Osteocyte (in vitro differentiated cells): ENCODE results near the gene KCNIP3. TPM values are rescaled to one million over a fixed set of nuclear protein-coding genes. Genes with fewer than 3 reads are reported as not detected.
A peak's percentile ranks its signal among the peaks of the same experiment; 100 is the strongest.
"Not testable (repeated sequence)": the region's sequence is repeated elsewhere in the genome, so short reads cannot be mapped to it uniquely, and the experiment has no call there.

Source experiments
- DNase-seq: peaks from one replicate; pipeline ENCODE4 v3.0.0; 2021; ENCODE audit warnings: mixed read lengths; ENCODE audit not compliant: unreplicated experiment; ENCODE audit errors: extremely low spot score
- H3K27ac Mint-ChIP-seq: one replicate; pipeline ENCODE4 v1.8.0; 2021; ENCODE audit warnings: mild to moderate bottlenecking, mixed read lengths; ENCODE audit not compliant: unreplicated experiment
- H3K27me3 Mint-ChIP-seq: one replicate; pipeline ENCODE4 v1.8.0; 2021; ENCODE audit warnings: mixed read lengths; ENCODE audit not compliant: unreplicated experiment
- H3K36me3 Mint-ChIP-seq: one replicate; pipeline ENCODE4 v1.8.0; 2021; ENCODE audit warnings: mixed read lengths; ENCODE audit not compliant: unreplicated experiment
- H3K4me1 Mint-ChIP-seq: one replicate; pipeline ENCODE4 v1.8.0; 2021; ENCODE audit warnings: mixed read lengths; ENCODE audit not compliant: unreplicated experiment
- H3K4me3 Mint-ChIP-seq: one replicate; pipeline ENCODE4 v1.8.0; 2021; ENCODE audit warnings: mild to moderate bottlenecking, moderate library complexity, mixed read lengths; ENCODE audit not compliant: unreplicated experiment
- H3K9me3 Mint-ChIP-seq: one replicate; pipeline ENCODE4 v1.8.0; 2021; ENCODE audit warnings: mixed read lengths; ENCODE audit not compliant: unreplicated experiment
- CTCF ChIP-seq: fragments of 200-600 bp; sonication (generic); IDR thresholded peaks from 2 replicates; pipeline ENCODE4 v1.5.0; 2021; ENCODE audit warnings: antibody characterized with exemption, mild to moderate bottlenecking, moderate library complexity
- total RNA-seq: library from RNA; stranded (reverse); gene quantifications from 2 replicates; pipeline ENCODE4 v1.2.1, GENCODE V29; 2021

KCNIP3 gene
- total RNA-seq, 1 donor from 2014 or later = 1.4 TPM

- TF ChIP-seq CTCF = no peak
- Mint-ChIP-seq H3K36me3 (no peaks in the 10 kb centered on the region), H3K4me1 (no peaks in the 10 kb centered on the region), H3K27me3 (no peaks in the 10 kb centered on the region), H3K9me3 (peaks cover 7% of the 10 kb centered on the region), H3K4me3 (no peak overlapping the region), H3K27ac (no peak overlapping the region)
- peak; percentile 72 for DNase-seq
These were observed 28.0 kb upstream of the KCNIP3 start for GRCh38 chr2:95269036-95269680.

- H3K4me3 Mint-ChIP-seq, H3K27ac Mint-ChIP-seq, H3K4me1 Mint-ChIP-seq, H3K36me3 Mint-ChIP-seq, H3K9me3 Mint-ChIP-seq, H3K27me3 Mint-ChIP-seq: not testable (repeated sequence)
- peak; percentile 51 for DNase-seq
These were observed 27.4 kb upstream of the KCNIP3 start for GRCh38 chr2:95269745-95270144.

- Mint-ChIP-seq H3K36me3 (no peaks in the 10 kb centered on the region), H3K4me1 (no peaks in the 10 kb centered on the region), H3K9me3 (peaks cover 7% of the 10 kb centered on the region), H3K4me3 (no peak overlapping the region), H3K27me3 (no peaks in the 10 kb centered on the region), H3K27ac (no peak overlapping the region)
- peak; percentile 76 for DNase-seq
- no peak for TF ChIP-seq CTCF
These were observed 26.5 kb upstream of the KCNIP3 start for GRCh38 chr2:95270541-95271081.

- TF ChIP-seq CTCF = no peak
- no peaks in the 10 kb centered on the region for H3K36me3 Mint-ChIP-seq
- no peak overlapping the region for H3K4me3 Mint-ChIP-seq
- H3K27me3 Mint-ChIP-seq = no peaks in the 10 kb centered on the region
- peaks cover 7% of the 10 kb centered on the region for H3K9me3 Mint-ChIP-seq
- no peaks in the 10 kb centered on the region for H3K4me1 Mint-ChIP-seq
- DNase-seq = peak; percentile 81
- H3K27ac Mint-ChIP-seq = no peak overlapping the region
These were observed 25.7 kb upstream of the KCNIP3 start for GRCh38 chr2:95271381-95271971.

- peak; percentile 57 for DNase-seq
- no peaks in the 10 kb centered on the region for H3K4me1 Mint-ChIP-seq
- no peaks in the 10 kb centered on the region for H3K27me3 Mint-ChIP-seq
- H3K27ac Mint-ChIP-seq = no peak overlapping the region
- H3K4me3 Mint-ChIP-seq = no peak overlapping the region
- no peaks in the 10 kb centered on the region for H3K36me3 Mint-ChIP-seq
- H3K9me3 Mint-ChIP-seq = peaks cover 7% of the 10 kb centered on the region
- TF ChIP-seq CTCF = no peak
These were observed 24.8 kb upstream of the KCNIP3 start for GRCh38 chr2:95272299-95272751.
